Esophagus muscularis mucosa (tissue), 4 donors: ENCODE data around the gene CCDC12. TPM values are rescaled to one million over a fixed set of nuclear protein-coding genes. Genes with fewer than 3 reads are reported as not detected.
A peak's percentile ranks its signal among the peaks of the same experiment; 100 is the strongest.

Experiments
- DNase-seq: peaks from one replicate; pipeline ENCODE4 v3.0.0-alpha.2; 2017; ENCODE audit errors: extremely low spot score
- H3K27ac ChIP-seq, 4 donors: fragments of 200-600 bp; sonication (generic); replicated peaks in 1 of 4; 1 replicate in 3 of 4; 2 replicates in 1 of 4; pipeline ENCODE4 v1.5.1; 2016 to 2019; ENCODE audit warnings: mild to moderate bottlenecking in 1 of 4
- H3K27me3 ChIP-seq, 4 donors: fragments of 200-600 bp; sonication (generic); one replicate each; pipeline versions ENCODE4 v1.5.1 to v1.6.0; 2016 to 2019
- H3K36me3 ChIP-seq, 4 donors: fragments of 200-600 bp; sonication (generic); one replicate each; pipeline ENCODE4 v1.5.1; 2016 to 2019
- H3K4me1 ChIP-seq, 4 donors: fragments of 200-600 bp; sonication (generic); one replicate each; pipeline ENCODE4 v1.5.1; 2016 to 2019
- H3K4me3 ChIP-seq, 4 donors: fragments of 200-600 bp; sonication (generic); 1 replicate in 2 of 4; 2 replicates in 2 of 4; pipeline ENCODE4 v1.5.1; 2016 to 2019; ENCODE audit warnings: mild to moderate bottlenecking in 4 of 4, moderate library complexity in 1 of 4
- H3K9me3 ChIP-seq, 4 donors: fragments of 200-600 bp; sonication (generic); 1 replicate in 3 of 4; 2 replicates in 1 of 4; pipeline ENCODE4 v1.5.1; 2016 to 2019
- EP300 ChIP-seq: sonication (generic); formaldehyde crosslinking; IDR thresholded peaks from one replicate; pipeline ENCODE4 v1.6.1; 2017; ENCODE audit warnings: antibody characterized with exemption
- POLR2A ChIP-seq: fragments of 450-650 bp; IDR thresholded peaks from one replicate; pipeline ENCODE4 v1.6.1; 2017; ENCODE audit warnings: antibody characterized with exemption, moderate library complexity, mild to moderate bottlenecking, low read depth
- POLR2AphosphoS5 ChIP-seq, 2 donors: sonication (generic); formaldehyde crosslinking; IDR thresholded peaks; one replicate each; pipeline ENCODE4 v1.6.1; 2017; ENCODE audit warnings: antibody characterized with exemption in 2 of 2
- WGBS: methylation state at CpG from one replicate; pipeline ENCODE4 v1.1.5; 2018; 5-methylcytosine and 5-hydroxymethylcytosine counted together
- intact Hi-C: fragments of 100-400 bp; cut with DNase I; formaldehyde crosslinking; loops from one replicate; pipeline ENCODE4 v1.15.1; 2023
- total RNA-seq, 4 donors: library from RNA; depleted of rRNA; stranded (reverse); fragments of >200 nt; gene quantifications; one replicate each; pipeline versions ENCODE4 v1.1.0 to v1.2.1, GENCODE V29; 2016
- TF ChIP-seq, protein P1 (sequence below), 3 experiments: fragments of 200-600 bp in 2 of 3; fragments of 450-650 bp in 1 of 3; sonication (generic) in 2 of 3; IDR thresholded peaks; one replicate each; pipeline ENCODE4 v1.5.1; 2017 to 2019; ENCODE audit warnings: antibody characterized with exemption in 3 of 3, mild to moderate bottlenecking in 2 of 3, moderate library complexity in 1 of 3

CCDC12 gene
- total RNA-seq, 4 donors from 2014 or later, result 27.5 to 54.8 (median 36.7) TPM

GRCh38 chr3:46930945-46931403 lies 45.6 kb downstream of the CCDC12 start:
- WGBS, result 48% methylated on average over 3 of the region's 3 CpGs
- Histone ChIP-seq H3K27me3 (no peaks in the 10 kb centered on the region), H3K4me3 (peak overlapping the region in 1 of 4 donors; percentile 2), H3K36me3 (peaks cover 0 to 22% (median 10%) of the 10 kb centered on the region in 4 donors), H3K4me1 (peaks cover 99 to 100% (median 100%) of the 10 kb centered on the region in 4 donors), H3K27ac (peak overlapping the region; percentile 73 to 83 (median 80)), H3K9me3 (no peaks in the 10 kb centered on the region)
- intact Hi-C loops, result no loop called here
- TF ChIP-seq, protein P1, sequence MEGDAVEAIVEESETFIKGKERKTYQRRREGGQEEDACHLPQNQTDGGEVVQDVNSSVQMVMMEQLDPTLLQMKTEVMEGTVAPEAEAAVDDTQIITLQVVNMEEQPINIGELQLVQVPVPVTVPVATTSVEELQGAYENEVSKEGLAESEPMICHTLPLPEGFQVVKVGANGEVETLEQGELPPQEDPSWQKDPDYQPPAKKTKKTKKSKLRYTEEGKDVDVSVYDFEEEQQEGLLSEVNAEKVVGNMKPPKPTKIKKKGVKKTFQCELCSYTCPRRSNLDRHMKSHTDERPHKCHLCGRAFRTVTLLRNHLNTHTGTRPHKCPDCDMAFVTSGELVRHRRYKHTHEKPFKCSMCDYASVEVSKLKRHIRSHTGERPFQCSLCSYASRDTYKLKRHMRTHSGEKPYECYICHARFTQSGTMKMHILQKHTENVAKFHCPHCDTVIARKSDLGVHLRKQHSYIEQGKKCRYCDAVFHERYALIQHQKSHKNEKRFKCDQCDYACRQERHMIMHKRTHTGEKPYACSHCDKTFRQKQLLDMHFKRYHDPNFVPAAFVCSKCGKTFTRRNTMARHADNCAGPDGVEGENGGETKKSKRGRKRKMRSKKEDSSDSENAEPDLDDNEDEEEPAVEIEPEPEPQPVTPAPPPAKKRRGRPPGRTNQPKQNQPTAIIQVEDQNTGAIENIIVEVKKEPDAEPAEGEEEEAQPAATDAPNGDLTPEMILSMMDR (IDR thresholded peaks at IDR 0.05), result no peak
- TF ChIP-seq POLR2A (no peak), POLR2AphosphoS5 (IDR thresholded peaks at IDR 0.05) (no peak), EP300 (no peak)
- no peak for DNase-seq

GRCh38 chr3:46930166-46930944 lies 46.2 kb downstream of the CCDC12 start:
- DNase-seq, result no peak
- WGBS, result 67% methylated on average over 8 of the region's 9 CpGs
- Histone ChIP-seq H3K27ac (peak overlapping the region; percentile 73 to 83 (median 80)), H3K4me3 (peak overlapping the region in 1 of 4 donors; percentile 2), H3K9me3 (no peaks in the 10 kb centered on the region), H3K4me1 (peaks cover 99 to 100% (median 100%) of the 10 kb centered on the region in 4 donors), H3K27me3 (no peaks in the 10 kb centered on the region), H3K36me3 (peaks cover 0 to 27% (median 16%) of the 10 kb centered on the region in 4 donors)
- intact Hi-C loops, result no loop called here
- TF ChIP-seq, protein P1 (IDR thresholded peaks at IDR 0.05), result no peak

- H3K4me3 ChIP-seq, result no peak overlapping the region
- TF ChIP-seq EP300 (no peak), POLR2A (no peak), POLR2AphosphoS5 (IDR thresholded peaks at IDR 0.05) (no peak)
- TF ChIP-seq, protein P1 (IDR thresholded peaks at IDR 0.05), result no peak
- no peaks in the 10 kb centered on the region for H3K9me3 ChIP-seq
- H3K4me1 ChIP-seq, result peaks cover 89 to 99% (median 96%) of the 10 kb centered on the region in 4 donors
- no peak for DNase-seq
- peak overlapping the region; percentile 73 to 83 (median 80) for H3K27ac ChIP-seq
- peaks cover 0 to 38% (median 26%) of the 10 kb centered on the region in 4 donors for H3K36me3 ChIP-seq
- WGBS, result 62% methylated on average over 2 of the region's 2 CpGs
- intact Hi-C loops, result no loop called here
- no peaks in the 10 kb centered on the region for H3K27me3 ChIP-seq
These were observed 47.2 kb downstream of the CCDC12 start for GRCh38 chr3:46929324-46929723.

DNA sequence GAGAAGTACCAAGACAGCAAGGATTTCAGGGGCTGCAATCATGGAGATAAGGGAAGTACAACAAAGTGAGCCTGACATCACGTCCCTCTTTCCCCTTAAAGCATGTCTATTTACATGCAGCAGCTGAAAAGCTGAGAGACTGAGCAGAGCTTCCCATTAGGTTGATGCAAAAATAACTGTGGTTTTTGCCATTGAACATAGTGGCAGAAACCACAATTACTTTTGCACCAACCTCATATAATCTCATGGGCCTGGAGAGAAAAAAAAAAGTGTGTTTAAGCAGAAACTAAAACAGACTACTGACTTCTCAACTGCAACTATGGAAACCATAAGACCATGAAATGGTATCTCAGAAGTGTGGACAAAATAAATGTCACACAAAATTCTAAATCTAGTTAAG lies 48.3 kb downstream of the CCDC12 start:
- H3K36me3 ChIP-seq, result peaks cover under 1 to 48% (median 37%) of the 10 kb centered on the region in 4 donors
- TF ChIP-seq POLR2AphosphoS5 (IDR thresholded peaks at IDR 0.05) (no peak), POLR2A (no peak), EP300 (no peak)
- TF ChIP-seq, protein P1 (IDR thresholded peaks at IDR 0.05), result no peak
- no peaks in the 10 kb centered on the region for H3K9me3 ChIP-seq
- intact Hi-C loops, result no loop called here
- H3K27me3 ChIP-seq, result no peaks in the 10 kb centered on the region
- peaks cover 88 to 97% (median 96%) of the 10 kb centered on the region in 4 donors for H3K4me1 ChIP-seq
- no peak overlapping the region for H3K4me3 ChIP-seq
- 82% methylated on average over 1 of the region's 1 CpG for WGBS
- peak overlapping the region in 2 of 4 donors; percentile 82 to 83 for H3K27ac ChIP-seq
- no peak for DNase-seq
